HEK293 (cell line): Measurements from ENCODE around the gene MLLT3.

ENCODE experiments used
- CTCF ChIP-seq: fragments of 450-650 bp; formaldehyde crosslinking; IDR thresholded peaks from 2 replicates; pipeline ENCODE4 v1.5.1; 2016; ENCODE audit warnings: missing biosample characterization, missing genetic modification characterization
- PATZ1 ChIP-seq: fragments of 450-650 bp; formaldehyde crosslinking; IDR thresholded peaks from 2 replicates; pipeline ENCODE4 v1.5.1; 2016; ENCODE audit warnings: missing biosample characterization, missing genetic modification characterization
- PRDM4 ChIP-seq: fragments of 450-650 bp; formaldehyde crosslinking; IDR thresholded peaks from 2 replicates; pipeline ENCODE4 v1.5.1; 2017; ENCODE audit warnings: missing biosample characterization, missing genetic modification characterization
- YY1 ChIP-seq: fragments of 450-650 bp; formaldehyde crosslinking; IDR thresholded peaks from 2 replicates; pipeline ENCODE4 v1.5.1; 2018; ENCODE audit warnings: missing biosample characterization, missing genetic modification characterization
- ZBTB17 ChIP-seq: fragments of 450-650 bp; formaldehyde crosslinking; IDR thresholded peaks from 2 replicates; pipeline ENCODE4 v1.5.1; 2016; ENCODE audit warnings: missing biosample characterization, missing genetic modification characterization
- ZBTB8A ChIP-seq: fragments of 450-650 bp; formaldehyde crosslinking; IDR thresholded peaks from 2 replicates; pipeline ENCODE4 v1.5.1; 2016; ENCODE audit warnings: missing biosample characterization, missing genetic modification characterization
- ZNF138 ChIP-seq: fragments of 450-650 bp; formaldehyde crosslinking; IDR thresholded peaks from 2 replicates; pipeline ENCODE4 v1.5.1; 2016; ENCODE audit warnings: missing biosample characterization, missing genetic modification characterization, borderline replicate concordance
- ZNF221 ChIP-seq: fragments of 450-650 bp; formaldehyde crosslinking; IDR thresholded peaks from 2 replicates; pipeline ENCODE4 v1.5.1; 2017; ENCODE audit warnings: missing biosample characterization, missing genetic modification characterization, borderline replicate concordance
- ZNF24 ChIP-seq: fragments of 450-650 bp; formaldehyde crosslinking; IDR thresholded peaks from 2 replicates; pipeline ENCODE4 v1.5.1; 2016; ENCODE audit warnings: missing biosample characterization, missing genetic modification characterization
- ZNF311 ChIP-seq: fragments of 450-650 bp; formaldehyde crosslinking; IDR thresholded peaks from 2 replicates; pipeline ENCODE4 v1.5.1; 2017; ENCODE audit warnings: missing biosample characterization, missing genetic modification characterization, borderline replicate concordance

GRCh38 chr9:20490246-20490834 lies 132.0 kb downstream of the MLLT3 start:
- TF ChIP-seq YY1 (tag by site-specific recombination) (no peak), CTCF (tag by site-specific recombination) (no peak), ZBTB17 (tag by site-specific recombination) (no peak), PRDM4 (tag by site-specific recombination) (no peak), ZNF221 (no peak), ZBTB8A (no peak), ZNF138 (tag by site-specific recombination) (no peak), ZNF24 (no peak), PATZ1 (no peak), ZNF311 (no peak)
